ENCODE results near the gene PTPRD.

PTPRD gene

GRCh38 chr9:8611153-8611552 lies 2001.6 kb downstream of the PTPRD start:
- DNase-seq (ENCODE audit: low spot score in 2 of 2) (no peak), ATAC-seq (no peak)
- Mint-ChIP-seq H3K4me3 (no peak overlapping the region), H3K36me3 (no peaks in the 10 kb centered on the region), H3K27ac (no peak overlapping the region), H3K4me1 (no peaks in the 10 kb centered on the region), H3K9me3 (no peaks in the 10 kb centered on the region)

- ATAC-seq: no peak
Measured at GRCh38 chr9:8610256-8610655, 2002.5 kb downstream of the PTPRD start.

GRCh38 chr9:8605096-8605495 lies 2007.7 kb downstream of the PTPRD start:
- ATAC-seq (no peak), DNase-seq (ENCODE audit: low spot score in 2 of 2) (no peak)
- no peaks in the 10 kb centered on the region for H3K9me3 Mint-ChIP-seq
- no peak overlapping the region for H3K4me3 Mint-ChIP-seq
- no peaks in the 10 kb centered on the region for H3K36me3 Mint-ChIP-seq
- H3K27ac Mint-ChIP-seq: no peak overlapping the region
- no peaks in the 10 kb centered on the region for H3K4me1 Mint-ChIP-seq

More at GRCh38 chr9:8610256-8610655, 2002.5 kb downstream of the PTPRD start:
- Mint-ChIP-seq H3K36me3 (no peaks in the 10 kb centered on the region), H3K4me3 (no peak overlapping the region), H3K27ac (no peak overlapping the region), H3K4me1 (no peaks in the 10 kb centered on the region), H3K9me3 (no peaks in the 10 kb centered on the region)
- DNase-seq (ENCODE audit: low spot score in 2 of 2): no peak

GRCh38 chr9:8604201-8604600 lies 2008.6 kb downstream of the PTPRD start:
- ATAC-seq (no peak), DNase-seq (ENCODE audit: low spot score in 2 of 2) (no peak)
- H3K4me1 Mint-ChIP-seq: no peaks in the 10 kb centered on the region
- no peak overlapping the region for H3K4me3 Mint-ChIP-seq
- no peaks in the 10 kb centered on the region for H3K36me3 Mint-ChIP-seq
- H3K27ac Mint-ChIP-seq: no peak overlapping the region
- no peaks in the 10 kb centered on the region for H3K9me3 Mint-ChIP-seq

GRCh38 chr9:8600914-8601680 lies 2011.7 kb downstream of the PTPRD start:
- no peaks in the 10 kb centered on the region for H3K4me1 Mint-ChIP-seq
- ATAC-seq (peak; percentile 39), DNase-seq (ENCODE audit: low spot score in 2 of 2) (no peak)
- no peaks in the 10 kb centered on the region for H3K36me3 Mint-ChIP-seq
- H3K9me3 Mint-ChIP-seq: no peaks in the 10 kb centered on the region
- H3K4me3 Mint-ChIP-seq: no peak overlapping the region
- H3K27ac Mint-ChIP-seq: no peak overlapping the region

GRCh38 chr9:8599937-8600336 lies 2012.9 kb downstream of the PTPRD start:
- ATAC-seq: no peak
- DNase-seq (ENCODE audit: low spot score in 2 of 2): no peak
- Mint-ChIP-seq H3K4me1 (no peaks in the 10 kb centered on the region), H3K4me3 (no peak overlapping the region), H3K36me3 (no peaks in the 10 kb centered on the region), H3K27ac (no peak overlapping the region), H3K9me3 (no peaks in the 10 kb centered on the region)

- Mint-ChIP-seq H3K4me3 (no peak overlapping the region), H3K4me1 (no peaks in the 10 kb centered on the region), H3K9me3 (peaks cover 3% of the 10 kb centered on the region), H3K36me3 (no peaks in the 10 kb centered on the region), H3K27ac (no peak overlapping the region)
- ATAC-seq (no peak), DNase-seq (ENCODE audit: low spot score in 2 of 2) (no peak)
Measured at GRCh38 chr9:8589476-8589875, 2023.3 kb downstream of the PTPRD start.

- Mint-ChIP-seq H3K4me3 (no peak overlapping the region), H3K4me1 (no peaks in the 10 kb centered on the region), H3K27ac (no peak overlapping the region), H3K36me3 (no peaks in the 10 kb centered on the region), H3K9me3 (no peaks in the 10 kb centered on the region)
- DNase-seq (ENCODE audit: low spot score in 2 of 2) (no peak), ATAC-seq (no peak)
Measured at GRCh38 chr9:8585036-8585435, 2027.8 kb downstream of the PTPRD start.

GRCh38 chr9:8579661-8580060 lies 2033.1 kb downstream of the PTPRD start:
- DNase-seq (ENCODE audit: low spot score in 2 of 2) (no peak), ATAC-seq (no peak)
- no peaks in the 10 kb centered on the region for H3K36me3 Mint-ChIP-seq
- H3K4me3 Mint-ChIP-seq: no peak overlapping the region
- H3K4me1 Mint-ChIP-seq: no peaks in the 10 kb centered on the region
- H3K27ac Mint-ChIP-seq: no peak overlapping the region
- no peaks in the 10 kb centered on the region for H3K9me3 Mint-ChIP-seq

- H3K4me1 Mint-ChIP-seq: no peaks in the 10 kb centered on the region
- DNase-seq (ENCODE audit: low spot score in 2 of 2) (no peak), ATAC-seq (no peak)
- no peaks in the 10 kb centered on the region for H3K36me3 Mint-ChIP-seq
- no peaks in the 10 kb centered on the region for H3K9me3 Mint-ChIP-seq
- no peak overlapping the region for H3K27ac Mint-ChIP-seq
- no peak overlapping the region for H3K4me3 Mint-ChIP-seq
Measured at GRCh38 chr9:8576741-8577140, 2036.1 kb downstream of the PTPRD start.

GRCh38 chr9:8574846-8575245 lies 2038.0 kb downstream of the PTPRD start:
- Mint-ChIP-seq H3K4me3 (no peak overlapping the region), H3K4me1 (no peaks in the 10 kb centered on the region), H3K27ac (no peak overlapping the region), H3K9me3 (no peaks in the 10 kb centered on the region), H3K36me3 (no peaks in the 10 kb centered on the region)
- ATAC-seq: no peak
- DNase-seq (ENCODE audit: low spot score in 2 of 2): no peak

- H3K27ac Mint-ChIP-seq: no peak overlapping the region
- no peaks in the 10 kb centered on the region for H3K9me3 Mint-ChIP-seq
- ATAC-seq (no peak), DNase-seq (ENCODE audit: low spot score in 2 of 2) (no peak)
- H3K4me1 Mint-ChIP-seq: no peaks in the 10 kb centered on the region
- H3K4me3 Mint-ChIP-seq: no peak overlapping the region
- no peaks in the 10 kb centered on the region for H3K36me3 Mint-ChIP-seq
Measured at GRCh38 chr9:8572209-8572608, 2040.6 kb downstream of the PTPRD start.

GRCh38 chr9:8571643-8572042 lies 2041.2 kb downstream of the PTPRD start:
- H3K36me3 Mint-ChIP-seq: no peaks in the 10 kb centered on the region
- H3K4me1 Mint-ChIP-seq: no peaks in the 10 kb centered on the region
- H3K4me3 Mint-ChIP-seq: no peak overlapping the region
- ATAC-seq (no peak), DNase-seq (ENCODE audit: low spot score in 2 of 2) (no peak)
- H3K27ac Mint-ChIP-seq: no peak overlapping the region
- no peaks in the 10 kb centered on the region for H3K9me3 Mint-ChIP-seq

- Mint-ChIP-seq H3K36me3 (no peaks in the 10 kb centered on the region), H3K9me3 (no peaks in the 10 kb centered on the region), H3K4me3 (no peak overlapping the region), H3K27ac (no peak overlapping the region), H3K4me1 (no peaks in the 10 kb centered on the region)
- DNase-seq (ENCODE audit: low spot score in 2 of 2) (no peak), ATAC-seq (no peak)
Measured at GRCh38 chr9:8570776-8571175, 2042.0 kb downstream of the PTPRD start.

- H3K4me3 Mint-ChIP-seq: no peak overlapping the region
- H3K4me1 Mint-ChIP-seq: no peaks in the 10 kb centered on the region
- no peaks in the 10 kb centered on the region for H3K36me3 Mint-ChIP-seq
- ATAC-seq (no peak), DNase-seq (ENCODE audit: low spot score in 2 of 2) (no peak)
- H3K27ac Mint-ChIP-seq: no peak overlapping the region
- no peaks in the 10 kb centered on the region for H3K9me3 Mint-ChIP-seq
Measured at GRCh38 chr9:8569823-8570222, 2043.0 kb downstream of the PTPRD start.

GRCh38 chr9:8567963-8568579 lies 2044.7 kb downstream of the PTPRD start:
- ATAC-seq: no peak
- no peaks in the 10 kb centered on the region for H3K36me3 Mint-ChIP-seq

More at GRCh38 chr9:8567963-8568579, 2044.7 kb downstream of the PTPRD start:
- DNase-seq (ENCODE audit: low spot score in 2 of 2): no peak
- H3K27ac Mint-ChIP-seq: no peak overlapping the region
- no peaks in the 10 kb centered on the region for H3K9me3 Mint-ChIP-seq
- H3K4me3 Mint-ChIP-seq: no peak overlapping the region
- no peaks in the 10 kb centered on the region for H3K4me1 Mint-ChIP-seq

All from stimulated activated effector memory CD8-positive, alpha-beta T cell treated with anti-CD3 and anti-CD28 coated beads, Interleukin-12 subunit alpha, Interleukin-12 subunit beta, amount 100 ng/mL, for 72 hours (primary cell).